A549 (cell line): Measurements from ENCODE around the gene FGFR2. TPM values are rescaled to one million over a fixed set of nuclear protein-coding genes. Genes with fewer than 3 reads are reported as not detected.

ENCODE experiments used
- ATAC-seq, 2 experiments: fragments of 200-7000 bp in 1 of 2; fragments of >200 bp in 1 of 2; cut with Nextera tagmentation in 1 of 2; cut with Tn5 transposase in 1 of 2; 3 replicates each; pipeline versions ENCODE4 v1.8.0 to v1.9.1; 2018 to 2020; ENCODE audit warnings: mild to moderate bottlenecking in 1 of 2, moderate library complexity in 1 of 2
- CTCF ChIA-PET: fragments of 300-600 bp; sonication (Branson Sonifier 250); formaldehyde crosslinking; extraction: SDS; loops from one replicate; lab custom pipeline; 2021; ENCODE audit warnings: antibody characterized with exemption, inconsistent platforms; lab: Yijun Ruan, JAX
- POLR2A ChIA-PET: fragments of 350-600 bp; formaldehyde crosslinking; extraction: SDS; loops from one replicate; lab custom pipeline; 2021; ENCODE audit warnings: antibody characterized with exemption, inconsistent platforms; lab: Yijun Ruan, JAX
- DNase-seq, 2 experiments: peaks; one replicate each; pipeline versions ENCODE4 v3.0.0 to v3.0.0-alpha.2; 2011 to 2016; ENCODE audit warnings: low read depth in 1 of 2, low spot score in 1 of 2
- FAIRE-seq: peaks from 2 replicates; lab custom pipeline; 2011; peaks lifted over from hg19 to GRCh38; lab: Jason Lieb, UNC
- H3K27ac ChIP-seq, 2 experiments: fragments of >200 bp; sonication (Bioruptor Twin); formaldehyde crosslinking; 3 replicates each; pipeline ENCODE4 v1.5.1; 2016 to 2017
- H3K4me1 ChIP-seq: fragments of >200 bp; sonication (Bioruptor Twin); formaldehyde crosslinking; 3 replicates; pipeline ENCODE4 v1.6.1; 2016
- H3K4me2 ChIP-seq: fragments of >200 bp; sonication (Bioruptor Twin); formaldehyde crosslinking; 3 replicates; pipeline ENCODE4 v1.6.1; 2016
- H3K4me3 ChIP-seq: fragments of >200 bp; sonication (Bioruptor Twin); formaldehyde crosslinking; 3 replicates; pipeline ENCODE4 v1.5.1; 2016
- H3K9me3 ChIP-seq: fragments of >200 bp; sonication (Bioruptor Twin); formaldehyde crosslinking; 3 replicates; pipeline ENCODE4 v1.6.1; 2016
- CHD2 ChIP-seq: fragments of 150-350 bp; IDR thresholded peaks from 2 replicates; pipeline ENCODE4 v1.6.1; 2014; ENCODE audit warnings: low read length; ENCODE audit not compliant: partially characterized antibody
- CHD4 ChIP-seq: fragments of 200-600 bp; sonication (generic); IDR thresholded peaks from 2 replicates; pipeline ENCODE4 v1.6.1; 2016; ENCODE audit warnings: antibody characterized with exemption, mild to moderate bottlenecking, borderline replicate concordance
- EHF ChIP-seq: fragments of 250-450 bp; sonication (Bioruptor Pico); IDR thresholded peaks from 2 replicates; pipeline ENCODE4 v1.5.0; 2020; ENCODE audit warnings: mild to moderate bottlenecking
- HDAC2 ChIP-seq: fragments of 200-600 bp; sonication (generic); IDR thresholded peaks from 2 replicates; pipeline ENCODE4 v1.6.1; 2016
- HOXA7 ChIP-seq: fragments of 250-450 bp; sonication (Bioruptor Pico); IDR thresholded peaks from 2 replicates; pipeline ENCODE4 v1.5.0; 2020; ENCODE audit warnings: mild to moderate bottlenecking, moderate library complexity
- HOXB13 ChIP-seq: fragments of 250-450 bp; sonication (Bioruptor Pico); IDR thresholded peaks from 2 replicates; pipeline ENCODE4 v1.5.0; 2020; ENCODE audit warnings: low read depth, mild to moderate bottlenecking, moderate library complexity
- JUN ChIP-seq, 2 experiments: fragments of >200 bp; sonication (Bioruptor Twin); formaldehyde crosslinking; IDR thresholded peaks; 2 replicates in 1 of 2; 3 replicates in 1 of 2; pipeline ENCODE4 v1.6.1; 2016 to 2017
- MAZ ChIP-seq: fragments of 150-350 bp; IDR thresholded peaks from 2 replicates; pipeline ENCODE4 v1.6.1; 2014; ENCODE audit warnings: antibody characterized with exemption, low read depth, low read length, borderline replicate concordance
- NFE2L2 ChIP-seq: fragments of 150-350 bp; conservative IDR thresholded peaks from 2 replicates; pipeline ENCODE4 v1.6.1; 2014; ENCODE audit warnings: low read length
- NR3C1 ChIP-seq: fragments of >200 bp; sonication (Bioruptor Twin); formaldehyde crosslinking; IDR thresholded peaks from 3 replicates; pipeline ENCODE4 v1.6.1; 2017
- POLR2AphosphoS2 ChIP-seq: conservative IDR thresholded peaks from 2 replicates; pipeline ENCODE4 v1.6.1; 2012; ENCODE audit warnings: low read length, improper control_type of control experiment, inconsistent platforms
- RAD21 ChIP-seq, 2 experiments: fragments of >200 bp in 1 of 2; sonication (Bioruptor Twin) in 1 of 2; formaldehyde crosslinking in 1 of 2; IDR thresholded peaks in 1 of 2; conservative IDR thresholded peaks in 1 of 2; 2 replicates in 1 of 2; 3 replicates in 1 of 2; pipeline ENCODE4 v1.6.1; 2012 to 2018; ENCODE audit warnings: inconsistent platforms in 1 of 2
- RARB ChIP-seq: fragments of 250-450 bp; sonication (Bioruptor Pico); IDR thresholded peaks from 2 replicates; pipeline ENCODE4 v1.8.0; 2021; ENCODE audit warnings: mild to moderate bottlenecking, moderate library complexity
- RCOR1 ChIP-seq: fragments of 150-350 bp; IDR thresholded peaks from 2 replicates; pipeline ENCODE4 v1.6.1; 2014; ENCODE audit warnings: antibody characterized with exemption, low read length, low read depth
- RNF2 ChIP-seq: fragments of 200-600 bp; sonication (generic); IDR thresholded peaks from 2 replicates; pipeline ENCODE4 v1.6.1; 2016; ENCODE audit warnings: low read depth, mild to moderate bottlenecking, antibody characterized with exemption, moderate library complexity, borderline replicate concordance
- TFCP2L1 ChIP-seq: fragments of 250-450 bp; sonication (Bioruptor Pico); IDR thresholded peaks from 2 replicates; pipeline ENCODE4 v1.5.0; 2021; ENCODE audit warnings: mild to moderate bottlenecking
- TP53 ChIP-seq: fragments of 250-450 bp; sonication (Bioruptor Pico); IDR thresholded peaks from 2 replicates; pipeline ENCODE4 v1.5.0; 2021; ENCODE audit warnings: mild to moderate bottlenecking, moderate library complexity
- ZC3H11A ChIP-seq: fragments of 450-650 bp; IDR thresholded peaks from 2 replicates; pipeline ENCODE4 v1.6.1; 2014; ENCODE audit warnings: antibody characterized with exemption, mild to moderate bottlenecking
- ZFP36 ChIP-seq: fragments of 450-650 bp; IDR thresholded peaks from 2 replicates; pipeline ENCODE4 v1.6.1; 2014; ENCODE audit warnings: borderline replicate concordance; ENCODE audit not compliant: partially characterized antibody
- WGBS: methylation state at CpG from one replicate; pipeline ENCODE4 v1.1.6; 2017; ENCODE audit errors: missing lambda C conversion rate; 5-methylcytosine and 5-hydroxymethylcytosine counted together
- polyA plus RNA-seq, 4 experiments: library from polyadenylated mRNA; depleted of rRNA in 3 of 4; stranded (reverse); fragments of >200 nt; fragmentation: RNase III in 1 of 4; extraction: RNeasy Plus Mini Kit Qiagen cat#74134 plus additional on column Dnase treatment in 1 of 4; gene quantifications; 2 replicates in 3 of 4; 3 replicates in 1 of 4; pipeline ENCODE4 v1.2.3, GENCODE V29; 2011 to 2017
- TF ChIP-seq, protein P1 (sequence below): IDR thresholded peaks from 2 replicates; pipeline ENCODE4 v1.6.1; 2012
- TF ChIP-seq, protein P2 (sequence below): fragments of 250-450 bp; sonication (Bioruptor Pico); IDR thresholded peaks from 2 replicates; pipeline ENCODE4 v1.5.0; 2020; ENCODE audit warnings: low read depth, mild to moderate bottlenecking, moderate library complexity
- TF ChIP-seq, protein P3 (sequence below): IDR thresholded peaks from 2 replicates; pipeline ENCODE4 v1.6.1; 2012
- TF ChIP-seq, protein P4 (sequence below): fragments of >200 bp; sonication (Bioruptor Twin); formaldehyde crosslinking; IDR thresholded peaks from 3 replicates; pipeline ENCODE4 v1.5.1; 2016

The FGFR2 gene
- polyA plus RNA-seq, 2 of the 4 experiments (the other 2 are of a cell fraction) = 0.16 to 0.22 TPM

DNA sequence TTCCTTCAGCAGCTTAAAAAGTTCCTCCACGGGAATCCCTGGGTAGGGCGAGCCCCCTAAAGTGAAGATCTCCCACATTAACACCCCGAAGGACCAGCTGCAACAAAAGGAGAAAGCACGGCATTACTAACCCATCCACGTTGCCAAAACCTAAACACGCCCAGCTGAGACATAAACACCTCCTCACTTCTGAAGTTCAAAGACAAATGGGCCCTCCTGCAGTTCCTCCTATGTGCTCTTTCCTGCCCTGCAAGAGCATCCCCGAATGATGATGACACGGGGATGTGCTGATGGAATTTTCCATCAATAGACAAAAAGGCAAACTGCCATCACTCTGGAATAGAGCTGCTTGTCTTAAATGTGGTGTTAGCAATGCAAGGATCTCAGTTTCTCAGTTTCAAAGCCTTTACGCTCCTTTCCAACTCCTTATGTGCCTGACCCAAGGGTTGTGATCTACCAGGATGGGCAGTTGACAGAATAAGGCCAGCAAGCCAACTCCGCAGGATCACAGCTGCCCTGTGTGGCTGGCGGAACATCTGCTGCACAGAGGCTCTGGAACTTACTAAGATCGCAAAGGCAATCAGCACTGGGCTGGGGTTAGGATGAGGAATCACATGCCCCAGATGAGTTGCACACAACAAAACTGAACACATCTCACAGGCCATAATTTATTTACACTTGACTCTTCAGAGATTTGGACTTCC lies 112.7 kb downstream of the FGFR2 start:
- Histone ChIP-seq H3K4me2 (no peak overlapping the region), H3K4me3 (no peak overlapping the region), H3K27ac (no peak overlapping the region), H3K4me1 (no peaks in the 10 kb centered on the region), H3K9me3 (no peaks in the 10 kb centered on the region)
- ChIA-PET CTCF (interaction anchor here (1.0 kb wide), 1 partner anchor 123 kb away, joined by 3 read pairs; no protein-coding TSS in a partner anchor), POLR2A (no interaction called here)
- TF ChIP-seq CHD4 (no peak), ZFP36 (no peak), RARB (CRISPR knock-in tag) (no peak), HOXA7 (CRISPR knock-in tag) (no peak), TFCP2L1 (CRISPR knock-in tag) (no peak), NFE2L2 (no peak)
- ATAC-seq (no peak), DNase-seq (no peak), FAIRE-seq (no peak)
- 29% methylated on average over 11 of the region's 12 CpGs for WGBS

DNA sequence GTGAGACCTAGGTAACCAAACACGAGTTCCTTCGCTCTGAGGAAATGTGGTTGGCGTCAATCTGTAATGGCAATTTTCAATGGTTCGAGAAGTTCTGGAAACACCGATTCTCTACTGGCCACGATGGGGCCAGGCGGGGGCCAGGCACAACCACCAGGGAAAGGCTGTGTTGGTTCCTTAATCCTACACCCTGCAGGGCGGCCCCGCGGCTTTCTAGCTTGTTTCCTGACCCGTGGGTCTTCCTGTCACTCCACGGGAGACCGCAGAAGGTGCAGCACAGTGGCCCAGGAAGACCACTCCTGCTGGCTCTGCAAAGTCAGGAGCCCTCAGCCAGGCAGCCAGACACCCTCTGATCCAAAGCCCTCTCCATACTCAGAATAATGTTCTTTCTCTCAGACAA lies 113.4 kb downstream of the FGFR2 start:
- ChIA-PET POLR2A (no interaction called here), CTCF (no interaction called here)
- no peaks in the 10 kb centered on the region for H3K4me1 ChIP-seq
- ATAC-seq (no peak), DNase-seq (no peak), FAIRE-seq (no peak)
- H3K4me3 ChIP-seq = no peak overlapping the region
- no peak overlapping the region for H3K4me2 ChIP-seq
- TF ChIP-seq, protein P1, sequence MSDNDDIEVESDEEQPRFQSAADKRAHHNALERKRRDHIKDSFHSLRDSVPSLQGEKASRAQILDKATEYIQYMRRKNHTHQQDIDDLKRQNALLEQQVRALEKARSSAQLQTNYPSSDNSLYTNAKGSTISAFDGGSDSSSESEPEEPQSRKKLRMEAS = no peak
- TF ChIP-seq HOXA7 (CRISPR knock-in tag) = no peak
- TF ChIP-seq, protein P2, sequence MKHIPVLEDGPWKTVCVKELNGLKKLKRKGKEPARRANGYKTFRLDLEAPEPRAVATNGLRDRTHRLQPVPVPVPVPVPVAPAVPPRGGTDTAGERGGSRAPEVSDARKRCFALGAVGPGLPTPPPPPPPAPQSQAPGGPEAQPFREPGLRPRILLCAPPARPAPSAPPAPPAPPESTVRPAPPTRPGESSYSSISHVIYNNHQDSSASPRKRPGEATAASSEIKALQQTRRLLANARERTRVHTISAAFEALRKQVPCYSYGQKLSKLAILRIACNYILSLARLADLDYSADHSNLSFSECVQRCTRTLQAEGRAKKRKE (CRISPR knock-in tag) = no peak
- no peak for TF ChIP-seq HOXB13
- TF ChIP-seq EHF (CRISPR knock-in tag) = no peak
- H3K9me3 ChIP-seq = no peaks in the 10 kb centered on the region
- WGBS = 37% methylated on average over 13 of the region's 13 CpGs
- H3K27ac ChIP-seq = no peak overlapping the region

DNA sequence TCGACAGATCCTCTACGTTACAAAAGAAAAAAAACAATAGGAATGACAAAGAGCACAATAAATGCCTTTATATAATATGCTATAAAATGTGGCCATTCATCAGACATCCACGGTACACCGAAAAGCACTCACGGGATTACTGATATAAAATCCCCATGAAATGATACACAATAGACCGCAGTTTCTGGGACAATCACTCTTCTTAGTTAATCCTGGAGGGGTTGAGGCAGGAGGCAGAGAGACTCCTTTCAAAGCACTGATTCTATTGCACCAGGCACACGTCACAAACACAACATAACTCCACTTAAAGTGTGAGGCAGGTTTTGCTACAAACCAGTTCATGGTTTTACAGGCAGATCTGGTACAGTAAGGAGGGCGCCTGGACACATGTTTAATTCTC lies 113.8 kb downstream of the FGFR2 start:
- ChIA-PET POLR2A (no interaction called here), CTCF (no interaction called here)
- no peak overlapping the region for H3K4me3 ChIP-seq
- WGBS = 33% methylated on average over 8 of the region's 8 CpGs
- no peaks in the 10 kb centered on the region for H3K9me3 ChIP-seq
- no peak for DNase-seq
- no peak overlapping the region for H3K27ac ChIP-seq
- H3K4me2 ChIP-seq = no peak overlapping the region
- no peaks in the 10 kb centered on the region for H3K4me1 ChIP-seq
- TF ChIP-seq, protein P3, sequence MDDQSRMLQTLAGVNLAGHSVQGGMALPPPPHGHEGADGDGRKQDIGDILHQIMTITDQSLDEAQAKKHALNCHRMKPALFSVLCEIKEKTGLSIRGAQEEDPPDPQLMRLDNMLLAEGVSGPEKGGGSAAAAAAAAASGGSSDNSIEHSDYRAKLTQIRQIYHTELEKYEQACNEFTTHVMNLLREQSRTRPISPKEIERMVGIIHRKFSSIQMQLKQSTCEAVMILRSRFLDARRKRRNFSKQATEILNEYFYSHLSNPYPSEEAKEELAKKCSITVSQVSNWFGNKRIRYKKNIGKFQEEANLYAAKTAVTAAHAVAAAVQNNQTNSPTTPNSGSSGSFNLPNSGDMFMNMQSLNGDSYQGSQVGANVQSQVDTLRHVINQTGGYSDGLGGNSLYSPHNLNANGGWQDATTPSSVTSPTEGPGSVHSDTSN = no peak
- TF ChIP-seq RNF2 (no peak), HOXA7 (CRISPR knock-in tag) (no peak), ZC3H11A (no peak), MAZ (no peak), EHF (CRISPR knock-in tag) (no peak), CHD2 (no peak), ZFP36 (no peak), RCOR1 (no peak), NR3C1 (no peak), POLR2AphosphoS2 (no peak), HDAC2 (no peak), RAD21 (conservative IDR thresholded peaks at IDR 0.05 in 1 of 2, IDR thresholded peaks at IDR 0.05 in 1 of 2) (no peak), TP53 (CRISPR knock-in tag) (no peak), HOXB13 (no peak), JUN (IDR thresholded peaks at IDR 0.05) (no peak)
- TF ChIP-seq, protein P4, sequence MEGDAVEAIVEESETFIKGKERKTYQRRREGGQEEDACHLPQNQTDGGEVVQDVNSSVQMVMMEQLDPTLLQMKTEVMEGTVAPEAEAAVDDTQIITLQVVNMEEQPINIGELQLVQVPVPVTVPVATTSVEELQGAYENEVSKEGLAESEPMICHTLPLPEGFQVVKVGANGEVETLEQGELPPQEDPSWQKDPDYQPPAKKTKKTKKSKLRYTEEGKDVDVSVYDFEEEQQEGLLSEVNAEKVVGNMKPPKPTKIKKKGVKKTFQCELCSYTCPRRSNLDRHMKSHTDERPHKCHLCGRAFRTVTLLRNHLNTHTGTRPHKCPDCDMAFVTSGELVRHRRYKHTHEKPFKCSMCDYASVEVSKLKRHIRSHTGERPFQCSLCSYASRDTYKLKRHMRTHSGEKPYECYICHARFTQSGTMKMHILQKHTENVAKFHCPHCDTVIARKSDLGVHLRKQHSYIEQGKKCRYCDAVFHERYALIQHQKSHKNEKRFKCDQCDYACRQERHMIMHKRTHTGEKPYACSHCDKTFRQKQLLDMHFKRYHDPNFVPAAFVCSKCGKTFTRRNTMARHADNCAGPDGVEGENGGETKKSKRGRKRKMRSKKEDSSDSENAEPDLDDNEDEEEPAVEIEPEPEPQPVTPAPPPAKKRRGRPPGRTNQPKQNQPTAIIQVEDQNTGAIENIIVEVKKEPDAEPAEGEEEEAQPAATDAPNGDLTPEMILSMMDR = no peak
- TF ChIP-seq, all 56 proteins: peak for 0
- ATAC-seq (no peak), FAIRE-seq (no peak)
